Activated T-cell treated with anti-CD3 and anti-CD28 coated beads for 48 hours (primary cell): ENCODE measurements around the gene GLCE.
"Not testable (repeated sequence)": the region's sequence is repeated elsewhere in the genome, so short reads cannot be mapped to it uniquely, and the experiment has no call there.

Experiments used
- DNase-seq: peaks from one replicate; pipeline ENCODE4 v3.0.0-alpha.2; 2020; ENCODE audit warnings: low read depth

Gene GLCE

DNA sequence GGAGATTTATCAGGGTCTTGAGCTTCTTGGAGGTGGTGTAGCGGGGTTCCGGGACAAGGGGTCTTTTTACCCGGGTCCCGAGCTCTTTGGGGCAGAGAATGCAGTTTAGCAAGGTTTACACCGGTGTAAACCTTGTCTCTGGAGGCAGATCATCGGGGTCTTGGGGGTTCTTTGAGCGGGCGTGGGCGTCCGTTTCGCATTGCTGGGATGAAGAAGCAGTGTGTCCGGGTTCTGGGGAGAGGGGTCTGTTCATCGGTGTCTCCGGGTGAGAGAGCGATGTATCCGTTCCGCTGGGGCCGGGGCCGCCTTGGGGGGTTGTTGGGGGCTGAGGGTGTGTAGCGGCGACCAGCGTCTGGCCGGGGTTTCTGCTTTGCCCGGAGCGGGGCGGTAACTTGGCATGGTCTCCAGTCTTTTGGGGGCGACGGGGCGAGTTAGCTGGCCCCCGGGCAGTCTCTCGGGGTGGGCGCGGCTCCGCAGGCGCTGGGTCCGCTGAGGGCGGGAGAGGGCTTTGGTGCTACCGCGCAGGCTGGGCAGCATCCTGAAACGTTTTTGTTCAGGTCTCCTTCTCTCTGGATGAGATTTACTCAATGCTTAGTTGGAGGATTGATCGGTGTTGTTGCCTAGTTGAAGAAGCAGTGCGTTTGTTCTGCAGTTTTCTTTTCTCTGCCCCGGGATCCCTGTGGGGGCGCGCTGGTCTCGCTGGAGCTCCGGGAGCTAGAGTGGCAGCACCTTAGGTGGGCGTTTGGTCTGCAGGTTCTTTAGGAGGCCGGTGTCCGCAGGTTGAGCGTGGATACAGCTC, 843 bp downstream of the GLCE start:
- DNase-seq = peak; percentile 12

DNA sequence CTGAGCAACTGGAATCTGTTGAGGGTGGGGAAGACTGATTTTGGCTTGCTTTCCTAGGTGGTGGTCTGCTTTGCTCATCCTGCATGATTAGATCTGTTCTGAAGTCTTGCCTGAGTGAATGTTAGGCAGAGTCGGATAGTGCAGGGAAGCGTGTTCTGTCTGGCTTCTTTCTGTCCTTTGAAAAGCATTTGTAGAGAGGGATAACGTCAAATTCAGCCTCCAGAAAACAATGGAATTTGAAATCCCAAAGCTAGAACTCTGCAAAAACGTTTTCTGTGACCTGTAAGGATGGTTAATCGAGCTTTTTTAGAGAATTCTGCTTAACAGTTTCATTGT, 1.4 kb downstream of the GLCE start:
- DNase-seq = no peak

DNA sequence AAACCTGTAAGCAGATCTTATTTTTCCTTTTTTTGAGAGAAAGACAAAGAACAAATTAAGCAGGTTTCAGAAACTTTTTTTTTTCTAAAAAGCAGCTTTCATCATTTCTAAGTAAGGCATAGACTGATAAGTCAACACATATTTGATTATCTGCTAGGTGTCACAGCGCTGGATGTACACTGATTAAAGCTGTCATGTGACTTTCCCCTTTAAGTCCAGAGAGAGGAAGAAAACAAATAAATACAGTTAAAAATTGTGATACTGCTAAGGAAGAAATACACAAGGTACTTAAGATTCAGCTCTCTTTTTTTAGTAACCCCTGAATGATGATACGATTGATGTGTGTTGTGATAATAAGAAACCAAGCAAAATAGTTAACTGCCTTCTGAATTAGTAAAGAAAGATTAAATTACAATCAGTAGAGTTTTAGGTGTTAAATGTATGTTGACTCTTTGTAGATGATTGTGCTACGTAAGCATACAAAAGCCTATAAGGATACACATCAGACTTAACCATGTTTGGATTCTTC, 2.8 kb downstream of the GLCE start:
- no peak for DNase-seq

DNA sequence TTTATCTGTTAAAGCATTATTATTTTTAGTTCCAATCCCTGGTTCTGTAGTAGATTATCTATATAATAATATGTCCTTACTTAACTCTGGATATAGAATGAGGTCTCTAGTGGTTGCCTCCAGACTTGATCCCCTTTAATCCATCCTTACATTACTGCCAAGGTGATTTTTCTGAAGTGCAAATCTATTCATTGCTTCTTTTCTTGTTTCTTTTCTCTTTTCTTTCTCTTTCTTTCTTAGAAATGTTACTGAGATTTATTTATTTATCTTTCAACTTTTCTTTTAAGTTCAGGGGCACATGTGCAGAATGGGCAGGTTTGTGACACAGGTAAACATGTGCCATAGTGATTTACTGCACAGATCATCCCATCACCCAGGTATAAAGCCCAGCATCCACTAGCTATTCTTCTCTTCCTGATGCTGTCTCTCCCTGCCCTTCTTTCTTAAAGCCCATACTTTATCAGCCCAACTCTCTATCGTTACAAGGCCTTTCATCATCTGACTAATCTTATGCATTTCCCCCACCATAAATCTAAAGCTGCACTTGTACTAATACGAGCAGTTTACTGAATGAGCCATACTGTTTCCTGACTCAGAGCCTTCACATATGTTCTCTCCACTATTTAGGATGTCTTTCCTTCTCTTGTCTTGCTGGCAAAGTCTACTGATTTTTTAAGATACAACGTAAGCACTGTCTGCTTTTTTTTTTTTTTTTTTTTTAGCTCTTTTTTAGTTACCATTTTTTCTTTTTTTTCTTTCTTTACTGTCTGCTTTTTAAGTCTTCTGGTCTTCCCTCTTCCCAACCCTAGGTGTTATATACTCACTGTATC, 4.6 kb downstream of the GLCE start:
- DNase-seq = no peak

DNA sequence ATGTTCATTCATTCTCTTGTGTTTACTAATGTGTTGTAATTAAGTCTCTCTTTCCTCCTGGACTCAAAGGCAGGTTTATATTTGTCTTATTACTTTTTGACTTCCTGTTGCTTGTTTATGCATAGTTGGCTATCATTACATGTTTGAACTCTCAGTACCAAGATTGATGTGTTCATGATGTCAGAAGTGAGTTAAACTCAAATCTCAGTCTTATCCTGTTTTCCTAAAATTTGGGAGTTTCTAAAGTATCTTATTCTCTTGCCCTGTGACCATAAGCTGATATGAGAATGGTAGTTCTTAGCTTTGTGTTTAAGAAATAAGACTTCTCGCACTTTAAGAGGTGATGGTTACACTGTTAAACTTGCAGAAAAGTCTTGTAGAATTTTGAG, 5.2 kb downstream of the GLCE start:
- no peak for DNase-seq

DNA sequence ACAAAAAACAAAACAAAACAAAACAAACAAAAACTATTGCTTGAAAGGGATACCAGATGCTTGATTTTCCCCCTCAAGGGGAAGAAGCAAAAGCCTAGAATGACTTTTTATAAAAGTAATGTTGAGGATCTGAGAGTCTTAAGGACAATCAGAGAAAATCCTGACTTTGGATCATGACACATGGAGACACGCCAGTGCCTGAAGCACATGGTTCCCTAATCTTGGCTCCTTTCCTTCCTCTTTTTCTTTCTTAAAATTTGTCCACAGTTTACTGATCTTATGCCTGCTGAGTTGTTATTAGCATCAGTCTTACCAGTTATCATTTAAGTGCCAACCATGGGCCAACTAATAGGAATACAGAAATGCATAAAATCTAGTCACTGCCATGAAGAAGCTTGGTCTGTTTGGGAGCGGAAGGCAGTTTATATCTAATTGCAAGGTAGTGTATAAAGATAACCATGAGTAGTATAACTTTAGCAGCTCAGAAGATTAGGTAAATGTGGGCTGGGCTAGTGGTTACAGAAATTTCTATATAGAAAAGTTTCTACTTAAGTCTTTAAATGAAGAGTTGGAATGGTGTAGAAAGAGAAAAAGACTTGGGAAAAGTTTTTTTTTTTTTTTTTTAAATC, 6.9 kb downstream of the GLCE start:
- DNase-seq = no peak

DNA sequence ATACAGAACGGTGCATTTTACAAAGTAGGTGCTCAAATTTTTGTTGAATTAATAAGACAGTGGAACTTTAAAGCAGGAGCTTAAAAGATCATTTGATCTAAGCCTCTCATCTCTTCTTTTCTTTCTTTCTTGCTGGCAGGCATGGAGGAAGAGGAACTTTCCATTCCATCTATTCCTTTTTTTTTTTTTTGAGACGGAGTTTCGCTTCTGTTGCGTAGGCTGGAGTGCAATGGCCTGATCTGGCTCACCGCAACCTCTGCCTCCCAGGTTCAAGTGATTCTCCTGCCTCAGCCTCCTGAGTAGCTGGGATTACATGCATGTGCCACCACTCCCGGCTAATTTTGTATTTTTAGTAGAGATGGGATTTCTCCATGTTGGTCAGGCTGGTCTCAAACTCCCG, 7.9 kb downstream of the GLCE start:
- not testable (repeated sequence) for DNase-seq

DNA sequence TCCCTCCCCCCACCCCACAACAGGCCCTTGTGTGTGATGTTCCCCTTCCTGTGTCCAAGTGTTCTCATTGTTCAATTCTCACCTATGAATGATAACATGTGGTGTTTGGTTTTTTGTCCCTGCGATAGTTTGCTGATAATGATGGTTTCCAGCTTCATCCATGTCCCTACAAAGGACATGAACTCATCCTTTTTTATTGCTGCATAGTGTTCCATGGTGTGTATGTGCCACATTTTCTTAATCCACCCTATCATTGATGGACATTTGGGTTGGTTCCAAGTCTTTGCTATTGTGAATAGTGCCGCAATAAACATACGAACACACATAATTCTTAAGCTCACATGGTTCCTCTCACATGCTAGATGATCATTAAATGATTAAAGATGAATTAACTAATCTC, 9.1 kb downstream of the GLCE start:
- not testable (repeated sequence) for DNase-seq

DNA sequence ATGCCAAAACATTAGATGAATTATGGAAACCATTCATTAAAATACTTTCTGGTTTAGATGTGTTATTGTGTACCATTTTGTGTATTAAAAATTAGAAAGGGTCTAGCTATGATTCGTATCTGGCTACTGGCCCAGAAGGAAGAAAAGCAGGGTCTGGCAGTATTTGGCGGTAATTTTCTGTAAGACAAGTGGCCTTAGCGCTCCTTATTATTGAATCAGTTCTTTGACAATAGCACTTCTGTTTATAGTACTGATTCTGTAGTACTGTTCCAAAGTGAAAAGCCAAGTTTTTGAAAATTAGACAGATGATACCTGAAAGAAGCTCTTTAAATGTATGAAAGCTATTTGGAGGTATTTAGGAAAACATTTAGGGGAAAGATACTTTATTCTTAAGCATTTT, 10.2 kb downstream of the GLCE start:
- DNase-seq = no peak

DNA sequence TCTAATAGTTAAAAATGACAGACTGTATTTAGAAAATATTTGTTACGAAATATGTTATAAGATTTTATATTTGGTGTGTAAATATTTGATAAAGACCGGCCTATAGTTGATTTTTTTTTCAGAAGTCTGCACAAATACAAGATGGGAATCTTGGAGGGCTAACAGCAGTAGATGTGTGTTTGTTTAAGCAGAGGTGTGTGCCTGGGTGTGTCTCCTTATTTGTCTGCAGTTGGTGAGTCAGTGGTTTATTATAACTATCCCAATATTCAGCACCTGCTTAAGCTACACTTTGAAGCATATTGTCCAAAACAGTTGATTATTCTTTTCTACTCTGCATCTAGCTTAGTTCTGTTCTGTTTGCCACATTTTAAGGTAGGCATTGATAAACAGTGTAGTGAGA, 12.4 kb downstream of the GLCE start:
- no peak for DNase-seq

DNA sequence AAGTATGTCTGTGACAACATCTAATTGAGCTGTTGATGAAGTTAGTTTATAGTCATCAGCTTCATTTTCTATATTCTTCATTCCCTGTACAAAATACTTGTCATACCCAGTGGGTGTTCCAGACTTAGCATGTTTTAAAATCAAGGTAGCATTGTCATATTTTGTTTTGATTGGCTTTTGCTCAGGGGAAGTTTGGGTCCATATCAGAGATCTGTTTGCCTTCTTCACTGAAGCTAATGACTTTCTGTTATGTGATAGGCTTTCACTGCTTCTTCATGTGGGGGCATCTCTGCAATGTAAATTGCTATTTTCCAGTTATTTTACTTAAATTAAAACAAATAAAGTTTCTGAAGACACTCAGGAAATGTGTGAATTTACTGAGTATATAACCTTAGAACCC, 15.1 kb downstream of the GLCE start:
- DNase-seq = no peak

DNA sequence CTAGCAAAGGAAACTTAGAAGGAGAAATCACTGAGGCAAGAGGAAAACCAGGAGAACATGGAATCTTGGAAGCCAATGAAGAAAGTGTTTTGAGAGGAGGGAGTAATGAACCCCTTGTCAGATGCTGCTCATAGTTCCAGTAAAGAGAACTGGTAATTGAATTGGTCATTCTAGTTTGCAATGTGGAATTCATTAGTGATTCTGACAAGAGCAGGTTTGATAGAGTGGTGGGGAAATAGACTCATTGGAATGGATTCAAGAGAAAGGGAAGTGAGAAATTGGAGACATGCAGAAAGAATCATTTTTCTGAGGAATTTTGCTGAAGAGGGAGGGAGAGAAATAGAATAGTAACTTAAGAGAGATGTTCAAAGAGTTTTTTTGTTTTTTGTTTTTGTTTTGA, 21.0 kb downstream of the GLCE start:
- no peak for DNase-seq

DNA sequence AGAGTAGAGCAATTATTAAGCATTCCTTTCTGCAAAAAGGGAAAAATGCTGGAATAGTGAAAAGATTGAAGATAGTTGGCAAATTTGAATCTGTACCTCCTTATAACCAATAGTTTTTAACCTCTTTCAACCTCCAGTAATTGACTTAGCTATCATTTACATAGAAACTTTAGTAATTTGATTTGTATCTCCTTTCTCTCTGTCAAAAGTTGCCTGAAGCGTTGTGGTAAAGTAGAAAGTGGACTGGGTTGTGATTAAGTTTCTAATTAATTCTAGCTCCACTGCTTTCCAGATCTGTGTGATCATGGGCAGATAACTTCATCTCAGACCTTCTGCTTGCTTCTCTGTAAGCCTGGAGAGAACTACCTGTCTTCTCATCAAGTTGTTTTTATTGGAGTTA, 24.8 kb downstream of the GLCE start:
- DNase-seq = no peak

DNA sequence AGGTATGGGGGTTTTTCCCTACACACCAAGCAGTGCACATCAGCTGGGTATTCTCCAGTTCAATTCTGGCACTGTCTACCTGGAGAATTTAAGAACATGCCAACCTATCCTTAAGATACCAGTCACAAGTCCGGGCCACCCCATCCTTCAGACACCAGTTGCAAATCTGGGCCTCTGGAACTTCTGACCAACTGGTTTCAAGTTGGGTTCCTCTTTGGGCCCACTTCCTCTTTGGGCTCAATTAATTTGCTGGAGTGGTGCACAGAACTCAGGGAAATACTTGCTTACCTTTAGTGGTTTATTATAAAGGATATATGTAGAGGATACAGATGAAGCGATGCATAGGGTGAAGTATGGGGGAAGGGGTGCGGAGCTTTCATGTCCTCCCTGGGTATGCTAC, 25.3 kb downstream of the GLCE start:
- no peak for DNase-seq

DNA sequence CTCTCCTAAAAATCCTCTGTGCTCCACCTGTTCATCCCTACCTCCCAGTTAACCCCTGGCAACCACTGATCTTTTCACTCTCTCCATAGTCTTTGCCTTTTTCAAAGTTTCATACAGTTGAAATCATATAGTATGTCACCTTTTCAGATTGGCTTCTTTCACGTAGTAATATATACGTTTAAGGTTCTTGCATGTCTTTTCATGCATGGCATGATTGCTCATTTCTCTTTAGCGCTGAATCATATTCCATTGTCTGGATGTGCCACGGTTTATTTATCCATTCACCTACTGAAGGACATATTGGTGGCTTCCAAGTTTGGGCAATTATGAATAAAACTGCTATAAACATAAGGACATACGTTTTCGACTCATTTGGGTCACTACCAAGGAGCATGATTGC, 28.7 kb downstream of the GLCE start:
- no peak for DNase-seq

DNA sequence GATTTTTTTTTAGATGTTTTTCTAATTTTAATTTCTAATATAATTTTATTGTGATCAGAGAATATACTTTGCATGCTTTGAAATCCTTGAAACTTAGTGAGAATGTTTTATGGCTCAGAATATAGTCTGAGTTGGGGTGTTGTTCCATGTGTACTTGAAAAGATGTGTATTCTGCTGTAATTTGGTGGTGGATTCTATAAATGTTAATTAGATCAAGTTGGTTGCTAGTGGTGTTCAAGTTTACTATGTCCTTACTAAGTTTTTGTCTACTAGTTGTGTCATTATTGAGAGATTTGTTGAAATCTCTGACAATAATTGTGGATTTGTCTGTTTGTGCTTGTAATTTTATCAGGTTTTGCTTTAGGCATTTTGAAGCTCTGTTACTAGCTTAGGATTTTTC, 29.7 kb downstream of the GLCE start:
- DNase-seq = no peak

DNA sequence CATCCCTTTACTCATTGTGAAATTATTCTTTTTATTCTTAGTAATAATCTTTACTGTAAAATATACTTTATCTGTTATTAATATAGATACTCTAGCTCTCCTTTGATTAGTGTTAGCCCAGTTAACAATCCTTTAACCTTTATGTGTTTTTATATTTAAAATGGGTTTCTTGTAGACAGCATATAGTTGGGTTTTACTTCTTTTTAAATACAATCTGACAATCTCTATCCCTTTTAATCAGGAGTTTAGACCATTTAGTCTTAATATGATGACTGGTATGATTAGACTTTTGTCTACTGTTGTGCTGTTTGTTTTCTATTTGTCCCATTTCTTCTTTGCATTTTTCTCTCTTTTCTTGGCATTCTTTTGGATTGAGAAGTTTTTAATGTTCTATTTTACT, 30.1 kb downstream of the GLCE start:
- DNase-seq = no peak

DNA sequence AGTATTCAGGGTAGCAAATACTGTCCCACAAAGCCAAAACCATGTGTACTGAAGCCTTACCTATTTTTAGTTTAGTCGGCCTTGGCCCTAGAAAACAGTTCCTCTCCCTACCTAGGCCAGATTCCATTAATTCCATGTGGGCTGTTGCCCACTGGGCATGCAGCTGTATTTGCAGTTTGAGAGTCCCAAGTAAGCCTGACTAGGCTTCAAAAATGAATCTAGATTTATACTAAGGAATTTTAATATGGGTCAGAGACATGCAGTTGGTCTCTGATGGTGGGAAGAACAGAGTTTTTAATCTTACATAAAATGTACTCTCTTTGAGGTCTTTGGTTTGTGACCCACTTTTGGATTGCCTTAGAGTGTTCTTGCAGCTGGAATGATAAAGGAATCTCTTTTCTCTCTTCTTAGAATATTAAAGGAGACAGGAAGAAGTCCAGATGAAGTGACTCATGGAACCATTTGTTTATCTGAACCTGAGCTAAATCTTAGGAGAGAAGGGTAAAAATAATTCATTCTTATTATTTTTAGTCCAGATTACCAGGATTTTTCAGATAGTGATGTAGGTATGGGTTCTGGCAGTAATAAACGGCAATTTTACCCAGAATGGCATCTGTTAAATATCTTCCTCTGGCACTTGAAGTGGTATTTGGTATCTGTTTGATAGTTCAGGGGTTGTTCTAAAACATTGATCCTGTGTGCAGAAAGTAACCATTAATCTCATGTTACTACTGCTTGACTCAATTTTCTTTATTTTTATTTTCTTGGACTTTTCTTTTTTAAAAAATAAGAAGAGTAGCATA, 33.8 kb downstream of the GLCE start:
- no peak for DNase-seq

DNA sequence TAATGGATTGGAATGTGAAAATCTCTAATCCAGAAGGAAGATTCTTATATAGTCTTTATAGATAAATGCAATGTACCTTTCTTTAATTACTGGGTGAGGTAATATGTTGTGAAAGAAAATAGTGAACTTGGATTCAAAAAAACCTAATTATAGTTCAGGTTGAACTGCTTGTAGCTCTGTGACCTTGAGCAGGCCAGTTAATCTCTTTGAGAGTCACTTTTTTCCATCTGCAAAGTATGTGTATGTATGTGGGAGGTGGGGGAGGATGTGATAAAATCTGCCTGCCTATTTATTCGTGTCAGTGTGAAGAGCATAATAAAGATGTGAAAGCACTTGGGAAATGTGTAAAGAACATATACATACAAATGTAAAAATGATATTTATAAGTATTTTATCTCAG, 34.4 kb downstream of the GLCE start:
- no peak for DNase-seq

DNA sequence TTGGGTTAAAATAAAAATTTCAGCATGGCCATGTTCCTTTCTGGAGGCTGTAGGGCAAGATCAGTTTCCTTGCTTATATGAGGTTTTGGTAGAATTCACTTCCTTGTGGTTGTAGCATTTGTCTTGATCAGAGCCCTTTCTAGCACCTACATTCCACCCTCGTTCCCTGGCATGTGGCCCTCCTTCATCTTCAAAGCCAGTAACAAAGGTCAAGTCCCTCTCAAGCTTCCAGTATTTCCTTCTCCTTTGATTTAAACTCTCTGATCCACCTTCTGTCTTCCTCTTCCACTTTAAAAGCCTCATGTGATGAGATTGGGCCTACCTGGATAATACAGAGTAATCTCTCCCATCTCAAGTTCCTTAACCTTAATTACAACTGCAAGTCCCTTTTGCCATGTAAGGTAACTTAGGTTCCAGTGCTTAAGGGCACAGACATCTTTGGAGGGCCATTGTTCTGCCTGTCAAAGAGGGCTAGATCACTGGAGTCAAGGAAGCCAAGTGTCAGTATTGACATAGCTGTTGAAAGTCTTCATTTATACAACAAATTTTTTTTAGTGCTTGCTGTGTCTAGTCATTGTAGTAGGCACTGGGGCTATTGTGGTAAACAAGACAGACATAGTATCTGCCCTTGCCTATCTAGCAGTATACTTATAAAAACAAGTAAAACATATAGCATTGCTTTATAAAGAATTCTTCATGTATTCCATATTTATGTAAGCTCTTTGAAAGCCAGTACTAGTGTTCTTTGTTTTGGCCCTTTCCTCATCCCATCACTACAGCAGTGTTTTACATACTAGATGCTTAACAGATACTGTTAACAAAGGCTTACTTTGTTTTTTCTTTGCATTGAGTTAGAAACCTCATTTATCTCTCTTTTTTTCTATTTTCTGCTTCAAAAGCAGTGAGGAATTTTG, 40.7 kb downstream of the GLCE start:
- no peak for DNase-seq

DNA sequence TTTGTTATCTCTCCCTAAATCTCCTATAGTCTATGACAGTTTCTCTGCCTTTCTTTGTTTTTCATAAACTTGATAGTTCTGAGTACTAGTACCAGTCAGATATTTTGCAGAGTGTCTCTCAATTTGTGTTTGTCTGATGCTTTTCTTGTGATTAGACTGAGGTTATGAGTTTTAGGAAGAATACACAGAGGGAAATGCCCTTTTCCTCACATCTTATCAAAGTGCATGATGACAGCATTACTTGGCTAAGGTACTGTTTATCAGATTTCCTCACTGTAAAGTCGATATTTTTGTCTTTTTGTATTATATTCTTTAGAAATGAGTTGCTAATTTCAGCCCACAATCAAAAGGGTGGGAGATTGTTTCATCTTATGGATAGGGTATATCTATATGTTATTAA, 45.6 kb downstream of the GLCE start:
- no peak for DNase-seq
